ENCODE results near the gene GNAI2.

The GNAI2 gene

DNA sequence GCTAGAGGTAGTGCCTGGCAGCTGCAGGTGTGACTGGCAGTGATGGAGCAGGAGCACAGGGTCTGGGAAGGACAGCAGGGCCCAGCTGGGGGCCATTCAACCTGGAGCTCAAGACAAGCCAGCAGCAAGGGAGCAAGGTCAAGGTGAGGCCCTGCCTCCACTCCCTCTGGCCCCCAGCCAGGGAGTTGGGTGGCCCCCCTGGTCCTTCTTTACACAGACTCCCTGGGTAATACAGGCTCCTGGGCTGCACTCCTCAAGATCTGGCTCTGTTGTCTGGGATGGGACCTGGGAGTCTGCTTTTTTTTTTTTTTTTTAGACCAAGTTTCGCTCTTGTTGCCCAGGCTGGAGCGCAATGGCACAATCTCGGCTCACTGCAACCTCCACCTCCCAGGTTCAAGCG is 14.5 kb downstream of the GNAI2 start (continued):
- TF ChIP-seq RARB (CRISPR knock-in tag; IDR thresholded peaks at IDR 0.05): no peak

DNA sequence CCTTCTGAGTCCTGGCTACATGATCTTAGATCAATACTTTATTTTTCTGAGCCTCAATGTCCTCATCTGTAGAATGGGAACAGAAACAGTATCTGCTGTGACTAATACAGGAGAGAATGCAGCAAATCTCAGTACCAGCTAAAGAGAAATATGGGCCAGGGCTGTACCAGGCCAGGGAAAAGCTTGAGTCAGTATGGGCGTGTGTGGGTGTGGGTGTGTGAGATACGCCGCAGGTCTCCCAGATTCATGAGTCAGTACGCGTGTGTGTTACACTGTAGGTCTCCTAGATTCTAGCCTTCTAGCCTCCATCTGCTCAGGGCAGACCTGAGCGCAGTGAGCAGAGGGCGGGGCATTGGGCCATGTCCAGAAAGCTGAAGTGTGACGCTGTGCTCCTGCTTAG is 15.2 kb downstream of the GNAI2 start:
- peak; percentile 48 for ATAC-seq

DNA sequence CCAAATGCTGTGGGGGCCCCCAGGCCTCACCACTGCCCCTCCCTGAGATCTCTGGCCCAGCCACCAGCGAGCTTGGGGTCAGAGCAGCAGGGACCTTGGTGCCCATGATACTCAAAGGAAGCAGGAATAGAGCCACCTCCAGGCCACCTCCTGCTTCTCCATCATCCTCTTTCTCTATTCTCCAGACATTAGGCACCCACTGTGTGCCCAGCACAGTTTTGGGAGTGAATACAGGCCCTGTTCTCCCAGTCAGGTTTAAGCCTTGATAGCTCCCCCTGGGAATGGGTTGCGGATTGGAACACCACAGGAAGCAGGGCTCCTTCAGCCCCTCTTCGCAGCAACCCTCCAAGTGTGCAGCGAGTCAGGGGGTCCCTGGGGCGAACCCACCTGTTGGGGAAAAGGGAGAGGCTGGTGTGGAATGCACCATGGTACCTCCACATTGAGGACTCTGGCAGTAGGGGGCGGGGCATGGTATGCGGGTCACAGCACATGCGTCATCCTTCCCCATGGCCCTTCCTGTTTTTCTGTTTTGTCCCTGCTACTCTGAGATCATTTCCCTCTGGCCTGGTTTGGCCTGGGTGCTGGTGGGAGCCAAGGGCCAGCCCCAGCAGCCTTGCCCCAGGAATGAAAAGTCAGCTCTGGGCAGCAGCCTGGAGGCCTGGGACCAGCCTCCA is 18.7 kb downstream of the GNAI2 start:
- ATAC-seq: no peak
- TF ChIP-seq ISL1 (CRISPR knock-in tag; IDR thresholded peaks at IDR 0.05): no peak
- TF ChIP-seq SNAI2 (CRISPR knock-in tag; IDR thresholded peaks at IDR 0.05): no peak
- TF ChIP-seq TOX (CRISPR knock-in tag; IDR thresholded peaks at IDR 0.05; ENCODE audit: borderline replicate concordance): no peak
- no peak for TF ChIP-seq ZNF8 (CRISPR knock-in tag; IDR thresholded peaks at IDR 0.05)
- TF ChIP-seq, protein P1, sequence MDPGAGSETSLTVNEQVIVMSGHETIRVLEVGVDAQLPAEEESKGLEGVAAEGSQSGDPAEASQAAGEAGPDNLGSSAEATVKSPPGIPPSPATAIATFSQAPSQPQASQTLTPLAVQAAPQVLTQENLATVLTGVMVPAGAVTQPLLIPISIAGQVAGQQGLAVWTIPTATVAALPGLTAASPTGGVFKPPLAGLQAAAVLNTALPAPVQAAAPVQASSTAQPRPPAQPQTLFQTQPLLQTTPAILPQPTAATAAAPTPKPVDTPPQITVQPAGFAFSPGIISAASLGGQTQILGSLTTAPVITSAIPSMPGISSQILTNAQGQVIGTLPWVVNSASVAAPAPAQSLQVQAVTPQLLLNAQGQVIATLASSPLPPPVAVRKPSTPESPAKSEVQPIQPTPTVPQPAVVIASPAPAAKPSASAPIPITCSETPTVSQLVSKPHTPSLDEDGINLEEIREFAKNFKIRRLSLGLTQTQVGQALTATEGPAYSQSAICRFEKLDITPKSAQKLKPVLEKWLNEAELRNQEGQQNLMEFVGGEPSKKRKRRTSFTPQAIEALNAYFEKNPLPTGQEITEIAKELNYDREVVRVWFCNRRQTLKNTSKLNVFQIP (CRISPR knock-in tag; IDR thresholded peaks at IDR 0.05; ENCODE audit: borderline replicate concordance, low read depth): no peak
- no peak for TF ChIP-seq ZC3H10 (CRISPR knock-in tag; IDR thresholded peaks at IDR 0.05)
- no peak for TF ChIP-seq ZNF70 (CRISPR knock-in tag; IDR thresholded peaks at IDR 0.05)
- TF ChIP-seq ZFP3 (CRISPR knock-in tag; IDR thresholded peaks at IDR 0.05): no peak
- no peak for TF ChIP-seq GLIS3 (CRISPR knock-in tag; IDR thresholded peaks at IDR 0.05)
- TF ChIP-seq, protein P2, sequence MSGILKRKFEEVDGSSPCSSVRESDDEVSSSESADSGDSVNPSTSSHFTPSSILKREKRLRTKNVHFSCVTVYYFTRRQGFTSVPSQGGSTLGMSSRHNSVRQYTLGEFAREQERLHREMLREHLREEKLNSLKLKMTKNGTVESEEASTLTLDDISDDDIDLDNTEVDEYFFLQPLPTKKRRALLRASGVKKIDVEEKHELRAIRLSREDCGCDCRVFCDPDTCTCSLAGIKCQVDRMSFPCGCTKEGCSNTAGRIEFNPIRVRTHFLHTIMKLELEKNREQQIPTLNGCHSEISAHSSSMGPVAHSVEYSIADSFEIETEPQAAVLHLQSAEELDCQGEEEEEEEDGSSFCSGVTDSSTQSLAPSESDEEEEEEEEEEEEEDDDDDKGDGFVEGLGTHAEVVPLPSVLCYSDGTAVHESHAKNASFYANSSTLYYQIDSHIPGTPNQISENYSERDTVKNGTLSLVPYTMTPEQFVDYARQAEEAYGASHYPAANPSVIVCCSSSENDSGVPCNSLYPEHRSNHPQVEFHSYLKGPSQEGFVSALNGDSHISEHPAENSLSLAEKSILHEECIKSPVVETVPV (CRISPR knock-in tag; IDR thresholded peaks at IDR 0.05): no peak
- TF ChIP-seq ZNF565 (CRISPR knock-in tag; conservative IDR thresholded peaks at IDR 0.05; ENCODE audit: low read depth): no peak

More for the DNA sequence above, 15.2 kb downstream of the GNAI2 start:
- TF ChIP-seq PPARA (CRISPR knock-in tag; IDR thresholded peaks at IDR 0.05; ENCODE audit: borderline replicate concordance) (no peak), ZNF70 (CRISPR knock-in tag; IDR thresholded peaks at IDR 0.05) (no peak), ESRRG (CRISPR knock-in tag; IDR thresholded peaks at IDR 0.05) (no peak), ZC3H10 (CRISPR knock-in tag; IDR thresholded peaks at IDR 0.05) (no peak), ZNF8 (CRISPR knock-in tag; IDR thresholded peaks at IDR 0.05) (no peak), TCF4 (CRISPR knock-in tag; IDR thresholded peaks at IDR 0.05; ENCODE audit: borderline replicate concordance) (no peak), BACH2 (CRISPR knock-in tag; IDR thresholded peaks at IDR 0.05; ENCODE audit: borderline replicate concordance) (no peak), ARNTL (CRISPR knock-in tag; IDR thresholded peaks at IDR 0.05; ENCODE audit: borderline replicate concordance, low read depth) (no peak), ISL1 (CRISPR knock-in tag; IDR thresholded peaks at IDR 0.05) (no peak), ZFP3 (CRISPR knock-in tag; IDR thresholded peaks at IDR 0.05) (no peak)
- TF ChIP-seq, protein P1 (CRISPR knock-in tag; IDR thresholded peaks at IDR 0.05; ENCODE audit: borderline replicate concordance, low read depth): no peak
- TF ChIP-seq, protein P3, sequence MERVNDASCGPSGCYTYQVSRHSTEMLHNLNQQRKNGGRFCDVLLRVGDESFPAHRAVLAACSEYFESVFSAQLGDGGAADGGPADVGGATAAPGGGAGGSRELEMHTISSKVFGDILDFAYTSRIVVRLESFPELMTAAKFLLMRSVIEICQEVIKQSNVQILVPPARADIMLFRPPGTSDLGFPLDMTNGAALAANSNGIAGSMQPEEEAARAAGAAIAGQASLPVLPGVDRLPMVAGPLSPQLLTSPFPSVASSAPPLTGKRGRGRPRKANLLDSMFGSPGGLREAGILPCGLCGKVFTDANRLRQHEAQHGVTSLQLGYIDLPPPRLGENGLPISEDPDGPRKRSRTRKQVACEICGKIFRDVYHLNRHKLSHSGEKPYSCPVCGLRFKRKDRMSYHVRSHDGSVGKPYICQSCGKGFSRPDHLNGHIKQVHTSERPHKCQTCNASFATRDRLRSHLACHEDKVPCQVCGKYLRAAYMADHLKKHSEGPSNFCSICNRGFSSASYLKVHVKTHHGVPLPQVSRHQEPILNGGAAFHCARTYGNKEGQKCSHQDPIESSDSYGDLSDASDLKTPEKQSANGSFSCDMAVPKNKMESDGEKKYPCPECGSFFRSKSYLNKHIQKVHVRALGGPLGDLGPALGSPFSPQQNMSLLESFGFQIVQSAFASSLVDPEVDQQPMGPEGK (CRISPR knock-in tag; IDR thresholded peaks at IDR 0.05; ENCODE audit: borderline replicate concordance): no peak
- TF ChIP-seq, protein P4, sequence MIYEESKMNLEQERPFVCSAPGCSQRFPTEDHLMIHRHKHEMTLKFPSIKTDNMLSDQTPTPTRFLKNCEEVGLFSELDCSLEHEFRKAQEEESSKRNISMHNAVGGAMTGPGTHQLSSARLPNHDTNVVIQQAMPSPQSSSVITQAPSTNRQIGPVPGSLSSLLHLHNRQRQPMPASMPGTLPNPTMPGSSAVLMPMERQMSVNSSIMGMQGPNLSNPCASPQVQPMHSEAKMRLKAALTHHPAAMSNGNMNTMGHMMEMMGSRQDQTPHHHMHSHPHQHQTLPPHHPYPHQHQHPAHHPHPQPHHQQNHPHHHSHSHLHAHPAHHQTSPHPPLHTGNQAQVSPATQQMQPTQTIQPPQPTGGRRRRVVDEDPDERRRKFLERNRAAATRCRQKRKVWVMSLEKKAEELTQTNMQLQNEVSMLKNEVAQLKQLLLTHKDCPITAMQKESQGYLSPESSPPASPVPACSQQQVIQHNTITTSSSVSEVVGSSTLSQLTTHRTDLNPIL (CRISPR knock-in tag; IDR thresholded peaks at IDR 0.05; ENCODE audit: low read depth): no peak
- TF ChIP-seq, protein P2 (CRISPR knock-in tag; IDR thresholded peaks at IDR 0.05): no peak

All from SK-N-SH treated with all-trans-retinoic acid at 6 μM for 48 hours (cell line).